ENCODE results near the gene BCL11A.

Gene BCL11A

GRCh38 chr2:60406192-60406591, 147.3 kb downstream of the BCL11A start:
- DNase-seq (ENCODE audit: low spot score): no peak

- no peak for DNase-seq (ENCODE audit: low spot score)
Observed at GRCh38 chr2:60405271-60405919, 148.1 kb downstream of the BCL11A start.

Measured in germinal center (tissue), 1 donor.